HG03159 (cell line): ENCODE results near the gene LHFPL6.

Experiments
- ATAC-seq: cut with Tn5 transposase; IDR thresholded peaks from one replicate; pipeline ENCODE4 v1.9.1; 2021; ENCODE audit warnings: mild to moderate bottlenecking, moderate library complexity; ENCODE audit not compliant: unreplicated experiment

LHFPL6 gene

DNA sequence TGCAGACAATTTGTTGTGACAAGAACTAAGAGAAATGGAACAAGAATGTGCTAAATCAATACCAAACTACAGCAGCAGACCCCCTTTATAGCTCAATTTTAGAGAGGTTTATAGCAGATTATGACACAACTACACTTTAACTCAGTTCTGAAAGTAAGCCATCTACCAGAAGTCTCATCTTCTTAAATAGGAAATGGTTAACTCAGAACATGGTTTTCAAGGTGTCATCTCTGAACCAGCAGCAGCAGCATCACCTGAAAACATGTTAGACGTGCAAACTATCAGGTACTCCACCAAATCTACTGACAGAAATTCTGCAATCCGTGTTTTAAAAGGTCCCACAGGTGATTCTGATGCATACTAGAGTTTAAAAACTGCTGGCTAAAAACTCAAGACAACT, 6.8 kb downstream of the LHFPL6 start:
- ATAC-seq: no peak

GRCh38 chr13:39590466-39591036, 12.4 kb downstream of the LHFPL6 start:
- ATAC-seq: no peak

- no peak for ATAC-seq
Observed at GRCh38 chr13:39588384-39588783, 14.6 kb downstream of the LHFPL6 start.

- no peak for ATAC-seq
Observed at GRCh38 chr13:39587939-39588338, 15.1 kb downstream of the LHFPL6 start.

GRCh38 chr13:39586958-39587605, 15.9 kb downstream of the LHFPL6 start:
- no peak for ATAC-seq

GRCh38 chr13:39586151-39586550, 16.8 kb downstream of the LHFPL6 start:
- ATAC-seq: no peak

- ATAC-seq: no peak
Observed at GRCh38 chr13:39585219-39585618, 17.8 kb downstream of the LHFPL6 start.

DNA sequence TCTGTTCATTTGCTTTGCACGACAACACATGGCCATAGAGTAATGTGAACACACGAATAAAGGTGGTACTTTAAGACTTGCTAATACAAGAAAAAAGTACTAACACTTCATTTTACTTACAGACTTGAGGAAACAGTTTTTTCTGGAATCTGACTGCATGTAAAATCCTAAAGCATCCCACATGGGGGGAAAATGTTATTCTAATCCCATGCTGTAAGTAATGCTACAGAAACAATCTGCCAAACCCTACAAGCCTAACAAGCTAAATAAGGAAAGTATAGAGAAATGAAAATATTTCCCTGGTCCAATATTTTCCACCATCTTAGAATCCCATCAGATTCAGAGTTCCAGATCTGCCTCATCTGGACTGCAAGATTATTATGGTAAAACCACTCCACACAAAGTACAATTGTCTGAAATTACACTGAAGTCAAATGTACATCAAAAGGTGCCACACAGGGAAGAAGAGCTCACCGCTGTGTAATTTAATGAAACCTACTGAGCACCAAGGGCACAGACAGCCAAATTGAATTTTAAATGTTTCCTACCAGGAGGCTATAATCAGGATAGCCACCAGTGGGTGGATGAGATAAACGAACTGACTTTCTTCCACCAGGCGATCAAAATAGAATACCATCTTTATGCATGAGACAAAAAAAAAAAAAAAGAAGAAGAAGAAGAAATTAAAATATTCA, 22.0 kb downstream of the LHFPL6 start:
- no peak for ATAC-seq

GRCh38 chr13:39578821-39579291, 24.1 kb downstream of the LHFPL6 start:
- ATAC-seq: no peak

GRCh38 chr13:39577838-39578491, 25.0 kb downstream of the LHFPL6 start:
- no peak for ATAC-seq

DNA sequence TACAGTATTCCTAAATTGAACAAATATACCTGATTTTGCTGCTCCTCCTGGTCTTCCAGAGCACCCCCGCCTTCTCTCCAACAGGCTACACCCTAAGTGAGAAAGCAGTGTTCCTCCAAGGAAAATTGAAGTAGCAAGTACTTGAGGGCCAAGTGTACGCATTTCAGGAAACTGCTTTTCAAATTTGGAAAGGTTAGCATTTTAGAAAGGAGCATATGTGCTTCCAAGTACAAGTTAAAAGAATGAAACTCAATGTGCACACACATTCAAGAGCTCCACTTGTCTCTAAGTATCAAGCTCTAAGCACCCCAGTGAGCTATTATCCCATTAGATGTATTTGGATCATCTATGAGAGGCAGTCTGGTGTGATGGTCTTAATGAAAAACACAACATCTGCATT, 25.8 kb downstream of the LHFPL6 start:
- ATAC-seq: no peak

- ATAC-seq: no peak
Observed at GRCh38 chr13:39575641-39576238, 27.3 kb downstream of the LHFPL6 start.

- no peak for ATAC-seq
Observed at GRCh38 chr13:39571502-39572092, 31.4 kb downstream of the LHFPL6 start.

- no peak for ATAC-seq
Observed at GRCh38 chr13:39567569-39567968, 35.4 kb downstream of the LHFPL6 start.

- ATAC-seq: no peak
Observed at GRCh38 chr13:39566216-39566869, 36.6 kb downstream of the LHFPL6 start.

GRCh38 chr13:39565036-39565949, 37.7 kb downstream of the LHFPL6 start:
- ATAC-seq: no peak

GRCh38 chr13:39563470-39563735, 39.6 kb downstream of the LHFPL6 start:
- no peak for ATAC-seq

- no peak for ATAC-seq
Observed at GRCh38 chr13:39561971-39562370, 41.0 kb downstream of the LHFPL6 start.

DNA sequence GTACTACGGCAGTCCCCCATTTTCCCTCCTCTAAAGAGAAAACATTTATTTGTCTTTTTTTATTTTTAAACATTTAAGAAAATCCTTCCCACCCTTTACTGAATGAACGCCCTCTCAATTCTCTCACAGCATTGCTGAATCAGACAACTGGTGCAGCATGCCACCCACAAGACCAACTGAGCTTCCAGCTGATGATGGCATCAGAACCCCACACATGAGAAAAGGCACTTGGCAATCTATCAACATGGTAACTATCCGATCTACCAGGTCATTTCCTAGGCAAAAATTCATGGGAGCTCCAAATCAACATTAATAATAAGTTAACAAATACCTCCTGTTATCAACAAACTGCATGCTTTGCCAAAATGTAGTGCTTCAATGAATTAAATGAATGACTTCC, 43.1 kb downstream of the LHFPL6 start:
- no peak for ATAC-seq
